Colonic mucosa (tissue), 4 donors: ENCODE data around the gene CXADR. TPM values are rescaled to one million over a fixed set of nuclear protein-coding genes. Genes with fewer than 3 reads are reported as not detected.

Source experiments
- DNase-seq: peaks from one replicate; pipeline ENCODE4 v3.0.0-alpha.2; 2020
- H3K27ac ChIP-seq: fragments of 200-600 bp; one replicate; pipeline ENCODE4 v1.8.0; 2021
- H3K27me3 ChIP-seq: fragments of 200-600 bp; one replicate; pipeline ENCODE4 v1.8.0; 2021
- H3K36me3 ChIP-seq: fragments of 200-600 bp; one replicate; pipeline ENCODE4 v1.8.0; 2021
- H3K4me1 ChIP-seq: fragments of 200-600 bp; one replicate; pipeline ENCODE4 v1.8.0; 2021; ENCODE audit warnings: mild to moderate bottlenecking
- H3K4me3 ChIP-seq: fragments of 200-600 bp; one replicate; pipeline ENCODE4 v1.8.0; 2021
- H3K9ac ChIP-seq, 2 donors: one replicate each; pipeline ENCODE4 v1.7.0; 2013; ENCODE audit warnings: control low read depth in 2 of 2, low read depth in 2 of 2, low read length in 2 of 2
- H3K9me3 ChIP-seq: fragments of 200-600 bp; one replicate; pipeline ENCODE4 v1.8.0; 2021
- intact Hi-C: fragments of 100-400 bp; cut with DNase I; formaldehyde crosslinking; loops from one replicate; pipeline ENCODE4 v1.14.1; 2022
- total RNA-seq, 2 donors: library from RNA; stranded (reverse); fragmentation: NEBNext Ultra II Directional in 1 of 2; extraction: Animal tissue kit (Norgen Biotek cat#: 25700) in 1 of 2; gene quantifications; one replicate each; pipeline ENCODE4 v1.2.1, GENCODE V29; 2021
- TF ChIP-seq, protein P1 (sequence below): fragments of 200-600 bp; IDR thresholded peaks from one replicate; pipeline ENCODE4 v1.8.0; 2022; ENCODE audit warnings: antibody characterized with exemption, mild to moderate bottlenecking
- donor health status: healthy.
- donor health status: DM: no; HTN: no; CAD: no.
- donor health status: DM: no; HTN: no; CAD: no.

Gene CXADR
- total RNA-seq: 10 to 100 TPM; 41.4 to 93.9 TPM

GRCh38 chr21:17512253-17513213 is at the start of gene CXADR:
Gene CXADR (plus strand): TSS chr21:17513043. CDS start chr21:17513130, 87 bp downstream.
- Histone ChIP-seq H3K4me1 (no peaks in the 10 kb centered on the region), H3K9me3 (no peaks in the 10 kb centered on the region), H3K36me3 (no peaks in the 10 kb centered on the region), H3K4me3 (peak within 1 kb of the TSS; percentile 66), H3K9ac (peak within 1 kb of the TSS; percentile 76 to 92), H3K27me3 (peaks cover 4% of the 10 kb centered on the region), H3K27ac (peak within 1 kb of the TSS; percentile 79)
- intact Hi-C loops: no loop called here
- TF ChIP-seq, protein P1, sequence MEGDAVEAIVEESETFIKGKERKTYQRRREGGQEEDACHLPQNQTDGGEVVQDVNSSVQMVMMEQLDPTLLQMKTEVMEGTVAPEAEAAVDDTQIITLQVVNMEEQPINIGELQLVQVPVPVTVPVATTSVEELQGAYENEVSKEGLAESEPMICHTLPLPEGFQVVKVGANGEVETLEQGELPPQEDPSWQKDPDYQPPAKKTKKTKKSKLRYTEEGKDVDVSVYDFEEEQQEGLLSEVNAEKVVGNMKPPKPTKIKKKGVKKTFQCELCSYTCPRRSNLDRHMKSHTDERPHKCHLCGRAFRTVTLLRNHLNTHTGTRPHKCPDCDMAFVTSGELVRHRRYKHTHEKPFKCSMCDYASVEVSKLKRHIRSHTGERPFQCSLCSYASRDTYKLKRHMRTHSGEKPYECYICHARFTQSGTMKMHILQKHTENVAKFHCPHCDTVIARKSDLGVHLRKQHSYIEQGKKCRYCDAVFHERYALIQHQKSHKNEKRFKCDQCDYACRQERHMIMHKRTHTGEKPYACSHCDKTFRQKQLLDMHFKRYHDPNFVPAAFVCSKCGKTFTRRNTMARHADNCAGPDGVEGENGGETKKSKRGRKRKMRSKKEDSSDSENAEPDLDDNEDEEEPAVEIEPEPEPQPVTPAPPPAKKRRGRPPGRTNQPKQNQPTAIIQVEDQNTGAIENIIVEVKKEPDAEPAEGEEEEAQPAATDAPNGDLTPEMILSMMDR: peak; percentile 45
- DNase-seq: peak; percentile 91

- peak; percentile 36 for DNase-seq
- no peaks in the 10 kb centered on the region for H3K36me3 ChIP-seq
- intact Hi-C loops: no loop called here
- H3K27me3 ChIP-seq: no peaks in the 10 kb centered on the region
- no peak overlapping the region for H3K4me3 ChIP-seq
- TF ChIP-seq, protein P1: no peak
- H3K27ac ChIP-seq: peak overlapping the region; percentile 56
- H3K9ac ChIP-seq: no peak overlapping the region
- H3K9me3 ChIP-seq: no peaks in the 10 kb centered on the region
- H3K4me1 ChIP-seq: no peaks in the 10 kb centered on the region
These were observed 46.7 kb upstream of the CXADR start for GRCh38 chr21:17466166-17466565.

DNA sequence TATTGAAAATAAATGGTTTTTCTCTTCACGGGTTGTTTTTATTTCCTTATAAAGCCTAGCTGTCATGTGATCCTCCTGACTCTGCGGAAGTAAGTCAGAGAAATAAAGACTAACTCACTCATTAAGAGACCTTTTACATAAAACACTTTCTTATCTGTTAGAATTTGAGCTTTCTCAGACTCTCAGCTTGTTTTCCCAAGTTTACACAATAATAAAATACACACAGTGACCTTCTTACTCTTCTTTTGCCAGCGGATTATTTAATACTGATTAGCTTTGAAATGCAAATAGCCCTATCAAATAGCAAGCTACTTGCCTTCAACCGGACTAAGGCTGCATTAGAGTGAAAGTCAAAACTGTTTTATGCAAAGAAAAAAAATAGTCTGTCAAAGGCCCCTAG is 45.5 kb upstream of the CXADR start:
- Histone ChIP-seq H3K4me1 (no peaks in the 10 kb centered on the region), H3K4me3 (peak overlapping the region; percentile 6), H3K27me3 (no peaks in the 10 kb centered on the region), H3K9me3 (no peaks in the 10 kb centered on the region), H3K36me3 (no peaks in the 10 kb centered on the region), H3K9ac (no peak overlapping the region), H3K27ac (peak overlapping the region; percentile 56)
- no peak for DNase-seq
- TF ChIP-seq, protein P1: no peak
- intact Hi-C loops: no loop called here

- H3K9ac ChIP-seq: no peak overlapping the region
- no peaks in the 10 kb centered on the region for H3K36me3 ChIP-seq
- TF ChIP-seq, protein P1: no peak
- no peaks in the 10 kb centered on the region for H3K27me3 ChIP-seq
- intact Hi-C loops: no loop called here
- peak overlapping the region; percentile 6 for H3K4me3 ChIP-seq
- H3K9me3 ChIP-seq: no peaks in the 10 kb centered on the region
- H3K4me1 ChIP-seq: no peaks in the 10 kb centered on the region
- DNase-seq: no peak
- peak overlapping the region; percentile 56 for H3K27ac ChIP-seq
These were observed 45.0 kb upstream of the CXADR start for GRCh38 chr21:17467829-17468228.

DNA sequence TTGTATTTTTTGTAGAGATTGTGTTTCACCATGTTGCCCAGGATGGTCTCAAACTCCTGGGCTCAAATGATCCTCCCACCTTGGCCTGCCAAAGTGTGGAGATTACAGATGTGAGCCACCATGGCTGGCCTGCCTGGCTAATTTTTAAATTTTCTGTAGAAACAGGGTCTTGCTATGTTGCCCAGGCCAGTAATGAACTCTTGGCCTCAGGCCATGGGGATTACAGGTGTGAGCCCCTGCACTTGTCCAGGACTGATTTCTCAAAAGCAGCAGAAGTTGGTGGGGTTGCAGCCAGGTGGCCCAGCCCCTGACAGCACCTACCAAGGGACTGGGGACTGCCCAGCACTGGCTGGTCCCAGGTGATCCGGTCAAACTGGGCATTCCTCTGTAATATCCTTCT is 44.1 kb upstream of the CXADR start:
- H3K36me3 ChIP-seq: no peaks in the 10 kb centered on the region
- TF ChIP-seq, protein P1: no peak
- no peaks in the 10 kb centered on the region for H3K9me3 ChIP-seq
- no peaks in the 10 kb centered on the region for H3K4me1 ChIP-seq
- H3K4me3 ChIP-seq: no peak overlapping the region
- H3K9ac ChIP-seq: no peak overlapping the region
- DNase-seq: no peak
- H3K27ac ChIP-seq: no peak overlapping the region
- H3K27me3 ChIP-seq: no peaks in the 10 kb centered on the region
- intact Hi-C loops: no loop called here
